RWPE2 (cell line): ENCODE results near the gene SAYSD1.
"Not testable (repeated sequence)": the region's sequence is repeated elsewhere in the genome, so short reads cannot be mapped to it uniquely, and the experiment has no call there.

Experiments
- ATAC-seq: fragments of 200-7000 bp; cut with Tn5 transposase; 3 replicates; pipeline ENCODE4 v1.9.1; 2021; ENCODE audit warnings: low read depth
- DNase-seq: peaks from one replicate; pipeline ENCODE4 v3.0.0-alpha.2; 2020; ENCODE audit warnings: low spot score
- H3K27ac ChIP-seq: fragments of 450-650 bp; 2 replicates; pipeline ENCODE4 v1.5.1; 2017; ENCODE audit warnings: mild to moderate bottlenecking; ENCODE audit not compliant: poor library complexity, severe bottlenecking
- H3K27me3 ChIP-seq: fragments of 250-450 bp; sonication (Bioruptor Pico); 2 replicates; pipeline ENCODE4 v1.5.1; 2021; ENCODE audit warnings: mild to moderate bottlenecking, moderate library complexity; ENCODE audit not compliant: insufficient read depth, poor library complexity, severe bottlenecking
- H3K36me3 ChIP-seq: fragments of 250-450 bp; sonication (Bioruptor Pico); 2 replicates; pipeline ENCODE4 v1.5.1; 2020; ENCODE audit warnings: low read depth, mild to moderate bottlenecking, moderate library complexity
- H3K4me1 ChIP-seq: fragments of 250-450 bp; sonication (Bioruptor Pico); 2 replicates; pipeline ENCODE4 v1.5.1; 2021; ENCODE audit warnings: mild to moderate bottlenecking, moderate library complexity; ENCODE audit not compliant: insufficient read depth, poor library complexity, severe bottlenecking
- H3K4me3 ChIP-seq: fragments of 250-450 bp; sonication (Bioruptor Pico); 2 replicates; pipeline ENCODE4 v1.5.1; 2021; ENCODE audit warnings: mild to moderate bottlenecking, moderate library complexity; ENCODE audit not compliant: severe bottlenecking
- H3K9me3 ChIP-seq: fragments of 250-450 bp; sonication (Bioruptor Pico); 2 replicates; pipeline ENCODE4 v1.5.1; 2021; ENCODE audit warnings: mild to moderate bottlenecking, moderate library complexity; ENCODE audit not compliant: severe bottlenecking
- TF ChIP-seq, protein P1 (sequence below): fragments of 450-650 bp; IDR thresholded peaks from one replicate; pipeline ENCODE4 v1.5.1; 2017; ENCODE audit warnings: mild to moderate bottlenecking, moderate library complexity; ENCODE audit not compliant: poor library complexity, severe bottlenecking

Gene SAYSD1

DNA sequence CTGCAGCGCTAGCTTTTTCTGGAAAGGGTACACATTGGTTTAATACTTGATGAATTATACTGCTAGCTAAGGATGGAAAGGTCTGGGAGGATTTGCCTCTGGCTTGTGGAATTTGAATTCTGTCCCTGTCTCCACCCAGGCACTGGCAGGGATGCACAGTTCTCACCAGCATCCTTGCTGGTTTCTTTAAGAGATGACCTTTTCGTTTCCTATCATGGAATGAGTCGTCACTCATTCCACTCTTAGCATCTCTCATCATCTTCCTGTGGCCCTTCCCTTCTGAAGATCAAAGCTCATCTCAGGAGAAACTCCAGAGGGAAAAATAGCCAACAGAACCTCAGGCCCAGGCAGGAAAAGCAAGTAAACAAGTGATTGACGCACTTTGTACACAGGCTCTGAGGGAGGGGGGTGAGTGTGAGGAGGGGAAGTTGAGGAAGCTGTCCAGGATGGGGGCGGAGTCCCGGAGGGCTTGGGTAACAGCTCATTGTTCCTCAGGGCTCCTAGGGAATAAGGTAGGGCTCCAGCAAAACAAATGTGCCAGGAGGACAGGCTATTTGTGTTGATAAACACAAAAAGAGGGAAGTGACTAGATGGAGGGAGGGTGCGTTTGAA is 25.7 kb upstream of the SAYSD1 start:
- TF ChIP-seq, protein P1, sequence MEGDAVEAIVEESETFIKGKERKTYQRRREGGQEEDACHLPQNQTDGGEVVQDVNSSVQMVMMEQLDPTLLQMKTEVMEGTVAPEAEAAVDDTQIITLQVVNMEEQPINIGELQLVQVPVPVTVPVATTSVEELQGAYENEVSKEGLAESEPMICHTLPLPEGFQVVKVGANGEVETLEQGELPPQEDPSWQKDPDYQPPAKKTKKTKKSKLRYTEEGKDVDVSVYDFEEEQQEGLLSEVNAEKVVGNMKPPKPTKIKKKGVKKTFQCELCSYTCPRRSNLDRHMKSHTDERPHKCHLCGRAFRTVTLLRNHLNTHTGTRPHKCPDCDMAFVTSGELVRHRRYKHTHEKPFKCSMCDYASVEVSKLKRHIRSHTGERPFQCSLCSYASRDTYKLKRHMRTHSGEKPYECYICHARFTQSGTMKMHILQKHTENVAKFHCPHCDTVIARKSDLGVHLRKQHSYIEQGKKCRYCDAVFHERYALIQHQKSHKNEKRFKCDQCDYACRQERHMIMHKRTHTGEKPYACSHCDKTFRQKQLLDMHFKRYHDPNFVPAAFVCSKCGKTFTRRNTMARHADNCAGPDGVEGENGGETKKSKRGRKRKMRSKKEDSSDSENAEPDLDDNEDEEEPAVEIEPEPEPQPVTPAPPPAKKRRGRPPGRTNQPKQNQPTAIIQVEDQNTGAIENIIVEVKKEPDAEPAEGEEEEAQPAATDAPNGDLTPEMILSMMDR = no peak
- DNase-seq = no peak
- no peaks in the 10 kb centered on the region for H3K4me1 ChIP-seq
- H3K36me3 ChIP-seq = no peaks in the 10 kb centered on the region
- H3K27me3 ChIP-seq = no peaks in the 10 kb centered on the region
- H3K4me3 ChIP-seq = no peak overlapping the region
- peaks cover 3% of the 10 kb centered on the region for H3K9me3 ChIP-seq
- no peak for ATAC-seq
- no peak overlapping the region for H3K27ac ChIP-seq

DNA sequence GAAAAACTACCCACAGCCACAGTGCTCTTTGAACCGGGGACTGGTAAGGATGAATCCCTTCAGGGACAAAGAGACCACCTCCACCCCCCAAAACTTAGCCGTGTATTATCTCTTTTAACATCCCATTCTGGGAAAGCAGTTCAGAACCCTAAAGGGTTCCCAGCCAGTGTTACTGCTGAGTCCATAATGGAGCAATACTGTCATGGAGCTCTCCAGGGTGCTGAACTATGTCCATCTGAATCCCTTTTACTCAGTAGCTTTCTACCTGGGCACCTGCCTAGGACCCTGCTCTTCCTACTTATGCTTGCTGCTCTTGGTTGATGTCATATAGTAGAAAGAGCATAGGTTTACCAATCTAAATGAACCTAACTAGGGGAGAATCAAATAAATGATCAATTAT is 22.3 kb upstream of the SAYSD1 start:
- TF ChIP-seq, protein P1 = no peak
- no peaks in the 10 kb centered on the region for H3K4me1 ChIP-seq
- peaks cover 3% of the 10 kb centered on the region for H3K9me3 ChIP-seq
- H3K27ac ChIP-seq = no peak overlapping the region
- H3K36me3 ChIP-seq = no peaks in the 10 kb centered on the region
- no peak overlapping the region for H3K4me3 ChIP-seq
- no peak for DNase-seq
- no peaks in the 10 kb centered on the region for H3K27me3 ChIP-seq
- ATAC-seq = peak; percentile 45; the same call in 1 of the 3 replicates

DNA sequence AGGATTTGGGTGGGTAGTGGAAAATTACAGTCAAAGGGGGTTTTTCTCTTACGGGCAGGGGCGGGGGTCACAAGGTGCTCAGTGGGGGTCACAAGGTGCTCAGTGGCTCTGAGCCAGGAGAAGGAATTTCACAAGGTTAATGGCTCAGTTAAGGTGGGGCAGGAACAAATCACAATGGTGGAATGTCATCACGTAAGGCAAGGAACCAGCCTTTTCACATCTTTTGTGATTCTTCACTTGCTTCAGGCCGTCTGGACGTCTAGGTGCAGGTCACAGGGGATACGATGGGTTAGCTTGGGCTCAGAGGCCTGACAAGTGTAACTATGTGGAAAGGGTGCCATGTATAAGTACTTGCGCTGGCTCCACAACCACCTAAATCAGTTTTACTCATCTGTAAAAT is 21.2 kb upstream of the SAYSD1 start:
- not testable (repeated sequence) for H3K9me3 ChIP-seq, H3K4me1 ChIP-seq, H3K27me3 ChIP-seq, DNase-seq, H3K27ac ChIP-seq, H3K4me3 ChIP-seq, ATAC-seq, H3K36me3 ChIP-seq

DNA sequence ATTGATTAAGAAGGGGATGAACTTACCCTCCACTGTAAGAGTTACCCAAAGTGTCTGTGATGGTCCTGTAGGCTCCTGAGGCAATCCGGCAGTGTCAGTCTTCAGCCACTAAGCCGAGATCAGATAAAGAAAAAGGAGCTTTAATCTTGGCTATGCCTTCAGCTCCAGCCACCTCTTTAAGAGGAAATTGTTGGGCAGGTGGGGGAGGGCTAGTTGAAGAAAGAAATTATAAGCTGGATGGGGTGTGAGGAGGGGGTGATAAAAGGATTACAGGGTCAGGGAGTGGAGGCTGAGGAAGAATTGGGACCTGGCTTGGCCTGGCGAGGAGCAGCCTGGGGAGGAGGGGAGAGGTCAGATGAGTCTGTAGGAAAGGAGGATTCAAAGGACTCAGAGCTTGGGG is 19.8 kb upstream of the SAYSD1 start:
- not testable (repeated sequence) for ATAC-seq, H3K4me3 ChIP-seq, H3K27ac ChIP-seq, DNase-seq, H3K4me1 ChIP-seq, H3K9me3 ChIP-seq, H3K36me3 ChIP-seq, H3K27me3 ChIP-seq

DNA sequence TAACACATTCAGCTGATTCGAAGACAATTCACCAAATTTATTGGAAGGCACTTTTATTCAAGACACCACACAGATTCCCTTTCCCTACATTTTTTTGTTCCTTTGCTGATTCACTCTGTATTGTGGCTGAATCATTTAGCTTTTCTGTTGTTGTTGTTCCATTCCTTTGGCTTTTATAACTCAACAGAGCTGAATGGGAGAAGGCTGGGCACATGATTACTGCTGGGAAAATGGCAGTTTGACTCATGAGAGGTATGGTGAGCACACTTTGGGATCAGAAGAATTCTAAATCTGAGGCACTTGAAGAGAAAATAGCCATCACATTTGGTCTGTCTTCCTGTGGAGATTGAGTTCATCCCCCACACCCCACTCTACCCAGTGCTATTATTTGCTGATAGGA is 15.7 kb upstream of the SAYSD1 start:
- H3K4me1 ChIP-seq = no peaks in the 10 kb centered on the region
- no peak overlapping the region for H3K27ac ChIP-seq
- no peaks in the 10 kb centered on the region for H3K36me3 ChIP-seq
- ATAC-seq (no peak), DNase-seq (no peak)
- no peak overlapping the region for H3K4me3 ChIP-seq
- no peaks in the 10 kb centered on the region for H3K9me3 ChIP-seq
- TF ChIP-seq, protein P1 = no peak
- no peaks in the 10 kb centered on the region for H3K27me3 ChIP-seq

DNA sequence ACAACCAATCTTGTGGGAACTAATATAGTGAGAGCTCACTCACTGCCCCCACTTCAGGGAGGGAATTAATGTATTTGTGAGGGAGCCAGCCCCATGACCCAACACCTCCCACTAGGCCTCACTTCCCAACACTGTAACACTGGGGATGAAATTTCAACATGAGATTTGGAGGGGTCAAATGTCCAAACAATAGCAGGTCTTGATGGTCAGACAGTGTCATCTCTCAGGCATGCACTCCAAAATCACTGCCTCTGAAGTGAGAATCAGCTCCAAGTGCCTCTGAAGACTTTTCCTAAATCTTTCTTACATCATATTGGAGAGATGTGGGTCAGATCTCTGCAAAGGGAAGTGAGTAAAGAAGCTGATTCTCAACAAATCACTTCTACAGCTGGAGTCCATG is 13.8 kb upstream of the SAYSD1 start:
- ATAC-seq (no peak), DNase-seq (no peak)
- Histone ChIP-seq H3K9me3 (no peaks in the 10 kb centered on the region), H3K27ac (no peak overlapping the region), H3K4me1 (no peaks in the 10 kb centered on the region), H3K27me3 (no peaks in the 10 kb centered on the region), H3K36me3 (no peaks in the 10 kb centered on the region), H3K4me3 (no peak overlapping the region)
- TF ChIP-seq, protein P1 = no peak
